Liver (tissue), 9 donors: ENCODE measurements around the gene B3GNT5. TPM values are rescaled to one million over a fixed set of nuclear protein-coding genes. Genes with fewer than 3 reads are reported as not detected.

Experiments used
- DNase-seq: peaks from one replicate; pipeline ENCODE4 v3.0.0-alpha.2; 2017; ENCODE audit warnings: low spot score
- H3K27ac ChIP-seq, 2 donors: one replicate each; pipeline ENCODE4 v1.7.0; 2013; ENCODE audit warnings: inconsistent platforms in 2 of 2, low read length in 2 of 2, control low read depth in 1 of 2, low read depth in 1 of 2, mild to moderate bottlenecking in 1 of 2
- H3K27me3 ChIP-seq, 4 donors: one replicate each; pipeline versions ENCODE4 v1.6.1 to v1.7.0; 2013; ENCODE audit warnings: low read length in 3 of 4, inconsistent platforms in 1 of 4, mild to moderate bottlenecking in 1 of 4, moderate library complexity in 1 of 4; ENCODE audit not compliant: control insufficient read depth in 4 of 4, insufficient read depth in 4 of 4
- H3K36me3 ChIP-seq, 4 donors: one replicate each; pipeline versions ENCODE4 v1.6.1 to v1.7.0; 2013; ENCODE audit warnings: low read length in 3 of 4, mild to moderate bottlenecking in 3 of 4, low read depth in 1 of 4, moderate library complexity in 1 of 4; ENCODE audit not compliant: control insufficient read depth in 4 of 4, insufficient read depth in 3 of 4
- H3K4me1 ChIP-seq, 4 donors: one replicate each; pipeline versions ENCODE4 v1.6.1 to v1.7.0; 2013; ENCODE audit warnings: low read length in 3 of 4, mild to moderate bottlenecking in 3 of 4, moderate library complexity in 1 of 4; ENCODE audit not compliant: control insufficient read depth in 4 of 4, insufficient read depth in 4 of 4
- H3K4me3 ChIP-seq, 3 donors: one replicate each; pipeline versions ENCODE4 v1.6.1 to v1.7.0; 2013; ENCODE audit warnings: low read length in 3 of 3, control low read depth in 1 of 3, low read depth in 1 of 3, mild to moderate bottlenecking in 1 of 3
- H3K9ac ChIP-seq, 2 donors: one replicate each; pipeline ENCODE4 v1.7.0; 2013; ENCODE audit warnings: low read length in 2 of 2, mild to moderate bottlenecking in 2 of 2, moderate library complexity in 2 of 2, control low read depth in 1 of 2, low read depth in 1 of 2
- H3K9me3 ChIP-seq, 4 donors: one replicate each; pipeline versions ENCODE4 v1.6.1 to v1.7.0; 2013; ENCODE audit warnings: low read length in 3 of 4; ENCODE audit not compliant: control insufficient read depth in 4 of 4
- EGR1 ChIP-seq, 2 donors: IDR thresholded peaks; 2 replicates each; pipeline ENCODE4 v1.6.1; 2016 to 2018; ENCODE audit warnings: antibody characterized with exemption in 2 of 2, low read depth in 2 of 2
- FOXA2 ChIP-seq: IDR thresholded peaks from 2 replicates; pipeline ENCODE4 v1.6.1; 2016; ENCODE audit warnings: antibody characterized with exemption
- GABPA ChIP-seq, 2 donors: IDR thresholded peaks in 1 of 2; conservative IDR thresholded peaks in 1 of 2; 2 replicates each; pipeline ENCODE4 v1.6.1; 2016; ENCODE audit warnings: antibody characterized with exemption in 2 of 2, mild to moderate bottlenecking in 1 of 2, moderate library complexity in 1 of 2
- HNF4A ChIP-seq, 2 donors: conservative IDR thresholded peaks; 2 replicates each; pipeline ENCODE4 v1.6.1; 2016; ENCODE audit warnings: antibody characterized with exemption in 2 of 2, mild to moderate bottlenecking in 2 of 2
- HNF4G ChIP-seq: IDR thresholded peaks from 2 replicates; pipeline ENCODE4 v1.6.1; 2016; ENCODE audit warnings: antibody characterized with exemption
- JUND ChIP-seq, 2 donors: IDR thresholded peaks; 2 replicates each; pipeline ENCODE4 v1.6.1; 2016; ENCODE audit warnings: antibody characterized with exemption in 2 of 2
- NR2F2 ChIP-seq: IDR thresholded peaks from 2 replicates; pipeline ENCODE4 v1.6.1; 2016; ENCODE audit warnings: antibody characterized with exemption
- RAD21 ChIP-seq, 2 donors: IDR thresholded peaks; 2 replicates each; pipeline ENCODE4 v1.6.1; 2016; ENCODE audit warnings: antibody characterized with exemption in 2 of 2, mild to moderate bottlenecking in 2 of 2
- RXRA ChIP-seq, 2 donors: IDR thresholded peaks; 2 replicates each; pipeline ENCODE4 v1.6.1; 2017 to 2018; ENCODE audit warnings: antibody characterized with exemption in 2 of 2, mild to moderate bottlenecking in 1 of 2
- SP1 ChIP-seq: IDR thresholded peaks from 2 replicates; pipeline ENCODE4 v1.6.1; 2018; ENCODE audit warnings: antibody characterized with exemption, mild to moderate bottlenecking
- TAF1 ChIP-seq: conservative IDR thresholded peaks from 2 replicates; pipeline ENCODE4 v1.6.1; 2016; ENCODE audit warnings: antibody characterized with exemption, mild to moderate bottlenecking
- YY1 ChIP-seq: IDR thresholded peaks from 2 replicates; pipeline ENCODE4 v1.6.1; 2016; ENCODE audit warnings: antibody characterized with exemption, mild to moderate bottlenecking
- WGBS: extraction: QIAGEN DNeasy Blood & Tissue Kit; methylation state at CpG from one replicate; pipeline ENCODE4 v1.1.7; 2013; 5-methylcytosine and 5-hydroxymethylcytosine counted together
- polyA plus RNA-seq, 2 donors: library from polyadenylated mRNA; stranded (reverse) in 1 of 2; unstranded in 1 of 2; fragments of 200-250 nt in 1 of 2; fragments of >200 nt in 1 of 2; fragmentation: Nextera tagmentation in 1 of 2; extraction: Ambion mirVana in 1 of 2; gene quantifications; one replicate each; pipeline versions ENCODE4 v1.2.1 to v1.2.3, GENCODE V29; 2013 to 2015
- total RNA-seq, 2 donors: library from RNA; depleted of rRNA; stranded (reverse); fragments of >200 nt; gene quantifications; one replicate each; pipeline ENCODE4 v1.2.3, GENCODE V29; 2014
- TF ChIP-seq, protein P1 (sequence below): IDR thresholded peaks from 2 replicates; pipeline ENCODE4 v1.6.1; 2016; ENCODE audit warnings: antibody characterized with exemption
- TF ChIP-seq, protein P2 (sequence below): IDR thresholded peaks from 2 replicates; pipeline ENCODE4 v1.6.1; 2016; ENCODE audit warnings: antibody characterized with exemption, mild to moderate bottlenecking
- TF ChIP-seq, protein P3 (sequence below): IDR thresholded peaks from 2 replicates; pipeline ENCODE4 v1.6.1; 2016; ENCODE audit warnings: antibody characterized with exemption
- TF ChIP-seq, protein P4 (sequence below): fragments of 150-350 bp; IDR thresholded peaks from 2 replicates; pipeline ENCODE4 v1.5.1; 2017; ENCODE audit warnings: improper control_type of control experiment, low read depth, low read length; ENCODE audit not compliant: missing input control
- donor health status: healthy.
- donor health status: healthy.
- donor health status: healthy.
- donor health status: healthy.
- donor health status: healthy.

B3GNT5 gene
- total and polyA plus RNA-seq, 4 donors, result 0.22 to 1.8 (median 0.53) TPM

DNA sequence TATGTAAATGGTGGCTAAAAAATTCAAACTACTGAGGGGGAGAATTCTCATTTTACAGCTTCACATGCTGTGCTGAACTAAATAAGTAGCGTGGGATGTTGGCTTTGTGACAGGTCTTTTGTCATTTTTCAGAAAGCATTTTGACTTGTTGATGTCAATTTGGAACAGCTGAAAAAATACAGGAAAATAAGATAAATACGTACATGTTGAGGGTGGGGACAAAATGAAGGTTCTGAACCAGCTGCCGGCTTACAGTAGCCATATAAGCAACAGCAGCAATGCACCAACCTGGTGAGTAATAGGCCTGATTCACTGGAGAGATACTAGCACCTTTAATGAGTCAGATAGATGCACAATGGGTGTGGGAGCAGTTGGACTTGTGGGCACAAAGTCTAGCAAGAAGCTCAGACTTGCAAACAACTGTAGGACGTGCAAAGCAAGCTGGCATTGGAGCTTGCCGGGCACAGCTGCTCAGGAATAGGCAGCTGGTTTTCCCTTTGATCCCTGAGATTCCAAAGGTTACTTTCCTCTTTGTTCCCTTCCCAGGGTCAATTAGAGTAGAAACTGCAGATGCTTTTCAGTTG lies 12.9 kb downstream of the B3GNT5 start:
- Histone ChIP-seq H3K4me3 (no peak overlapping the region), H3K4me1 (peaks cover 0 to 2% (median 0%) of the 10 kb centered on the region in 4 donors), H3K9ac (no peak overlapping the region), H3K9me3 (no peaks in the 10 kb centered on the region), H3K27me3 (peaks cover 0 to 3% (median 0%) of the 10 kb centered on the region in 4 donors), H3K36me3 (no peaks in the 10 kb centered on the region), H3K27ac (no peak overlapping the region)
- DNase-seq, result no peak
- TF ChIP-seq RXRA (IDR thresholded peaks at IDR 0.05) (peak; percentile 34 to 44), SP1 (no peak), HNF4A (conservative IDR thresholded peaks at IDR 0.05) (peak; percentile 77 to 80), NR2F2 (peak; percentile 11), JUND (IDR thresholded peaks at IDR 0.05) (peak in 1 of 2 donors; percentile 11), HNF4G (peak; percentile 56)
- TF ChIP-seq, protein P1, sequence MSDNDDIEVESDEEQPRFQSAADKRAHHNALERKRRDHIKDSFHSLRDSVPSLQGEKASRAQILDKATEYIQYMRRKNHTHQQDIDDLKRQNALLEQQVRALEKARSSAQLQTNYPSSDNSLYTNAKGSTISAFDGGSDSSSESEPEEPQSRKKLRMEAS, result no peak
- WGBS, result 63% methylated on average over 5 of the region's 5 CpGs

DNA sequence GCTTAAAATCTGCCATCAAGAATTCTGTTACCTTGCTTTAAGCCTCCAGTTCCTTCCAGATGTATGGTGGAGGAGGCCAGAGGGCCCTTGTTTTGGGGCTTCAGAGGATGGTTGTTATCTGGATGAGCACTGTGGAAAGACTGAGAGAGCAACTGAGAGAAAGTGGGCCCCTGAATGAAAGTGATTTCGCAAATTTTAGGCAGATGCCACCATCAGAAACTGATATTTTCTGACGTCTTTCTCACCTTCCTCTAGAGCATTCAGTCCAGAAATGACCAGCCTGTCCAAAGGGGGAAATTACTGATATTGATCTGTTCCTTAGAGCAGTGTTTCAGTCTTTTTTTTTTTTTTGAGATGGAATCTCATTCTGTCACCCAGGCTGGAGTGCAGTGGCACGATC lies 13.4 kb downstream of the B3GNT5 start:
- no peak overlapping the region for H3K9ac ChIP-seq
- TF ChIP-seq, protein P2, sequence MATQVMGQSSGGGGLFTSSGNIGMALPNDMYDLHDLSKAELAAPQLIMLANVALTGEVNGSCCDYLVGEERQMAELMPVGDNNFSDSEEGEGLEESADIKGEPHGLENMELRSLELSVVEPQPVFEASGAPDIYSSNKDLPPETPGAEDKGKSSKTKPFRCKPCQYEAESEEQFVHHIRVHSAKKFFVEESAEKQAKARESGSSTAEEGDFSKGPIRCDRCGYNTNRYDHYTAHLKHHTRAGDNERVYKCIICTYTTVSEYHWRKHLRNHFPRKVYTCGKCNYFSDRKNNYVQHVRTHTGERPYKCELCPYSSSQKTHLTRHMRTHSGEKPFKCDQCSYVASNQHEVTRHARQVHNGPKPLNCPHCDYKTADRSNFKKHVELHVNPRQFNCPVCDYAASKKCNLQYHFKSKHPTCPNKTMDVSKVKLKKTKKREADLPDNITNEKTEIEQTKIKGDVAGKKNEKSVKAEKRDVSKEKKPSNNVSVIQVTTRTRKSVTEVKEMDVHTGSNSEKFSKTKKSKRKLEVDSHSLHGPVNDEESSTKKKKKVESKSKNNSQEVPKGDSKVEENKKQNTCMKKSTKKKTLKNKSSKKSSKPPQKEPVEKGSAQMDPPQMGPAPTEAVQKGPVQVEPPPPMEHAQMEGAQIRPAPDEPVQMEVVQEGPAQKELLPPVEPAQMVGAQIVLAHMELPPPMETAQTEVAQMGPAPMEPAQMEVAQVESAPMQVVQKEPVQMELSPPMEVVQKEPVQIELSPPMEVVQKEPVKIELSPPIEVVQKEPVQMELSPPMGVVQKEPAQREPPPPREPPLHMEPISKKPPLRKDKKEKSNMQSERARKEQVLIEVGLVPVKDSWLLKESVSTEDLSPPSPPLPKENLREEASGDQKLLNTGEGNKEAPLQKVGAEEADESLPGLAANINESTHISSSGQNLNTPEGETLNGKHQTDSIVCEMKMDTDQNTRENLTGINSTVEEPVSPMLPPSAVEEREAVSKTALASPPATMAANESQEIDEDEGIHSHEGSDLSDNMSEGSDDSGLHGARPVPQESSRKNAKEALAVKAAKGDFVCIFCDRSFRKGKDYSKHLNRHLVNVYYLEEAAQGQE, result no peak
- TF ChIP-seq RAD21 (IDR thresholded peaks at IDR 0.05) (no peak), TAF1 (no peak), HNF4G (no peak), GABPA (IDR thresholded peaks at IDR 0.05 in 1 of 2, conservative IDR thresholded peaks at IDR 0.05 in 1 of 2) (no peak), RXRA (IDR thresholded peaks at IDR 0.05) (no peak), YY1 (no peak), HNF4A (conservative IDR thresholded peaks at IDR 0.05) (no peak), JUND (IDR thresholded peaks at IDR 0.05) (no peak), EGR1 (IDR thresholded peaks at IDR 0.05; ENCODE audit: low read depth in 2 of 2) (no peak), FOXA2 (no peak), SP1 (no peak), NR2F2 (no peak)
- TF ChIP-seq, protein P1, result no peak
- TF ChIP-seq, protein P3, sequence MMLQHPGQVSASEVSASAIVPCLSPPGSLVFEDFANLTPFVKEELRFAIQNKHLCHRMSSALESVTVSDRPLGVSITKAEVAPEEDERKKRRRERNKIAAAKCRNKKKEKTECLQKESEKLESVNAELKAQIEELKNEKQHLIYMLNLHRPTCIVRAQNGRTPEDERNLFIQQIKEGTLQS, result no peak
- TF ChIP-seq, protein P4, sequence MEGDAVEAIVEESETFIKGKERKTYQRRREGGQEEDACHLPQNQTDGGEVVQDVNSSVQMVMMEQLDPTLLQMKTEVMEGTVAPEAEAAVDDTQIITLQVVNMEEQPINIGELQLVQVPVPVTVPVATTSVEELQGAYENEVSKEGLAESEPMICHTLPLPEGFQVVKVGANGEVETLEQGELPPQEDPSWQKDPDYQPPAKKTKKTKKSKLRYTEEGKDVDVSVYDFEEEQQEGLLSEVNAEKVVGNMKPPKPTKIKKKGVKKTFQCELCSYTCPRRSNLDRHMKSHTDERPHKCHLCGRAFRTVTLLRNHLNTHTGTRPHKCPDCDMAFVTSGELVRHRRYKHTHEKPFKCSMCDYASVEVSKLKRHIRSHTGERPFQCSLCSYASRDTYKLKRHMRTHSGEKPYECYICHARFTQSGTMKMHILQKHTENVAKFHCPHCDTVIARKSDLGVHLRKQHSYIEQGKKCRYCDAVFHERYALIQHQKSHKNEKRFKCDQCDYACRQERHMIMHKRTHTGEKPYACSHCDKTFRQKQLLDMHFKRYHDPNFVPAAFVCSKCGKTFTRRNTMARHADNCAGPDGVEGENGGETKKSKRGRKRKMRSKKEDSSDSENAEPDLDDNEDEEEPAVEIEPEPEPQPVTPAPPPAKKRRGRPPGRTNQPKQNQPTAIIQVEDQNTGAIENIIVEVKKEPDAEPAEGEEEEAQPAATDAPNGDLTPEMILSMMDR, result no peak
- H3K4me1 ChIP-seq, result peaks cover 0 to 2% (median 0%) of the 10 kb centered on the region in 4 donors
- no peaks in the 10 kb centered on the region for H3K36me3 ChIP-seq
- 83% methylated on average over 3 of the region's 3 CpGs for WGBS
- peaks cover 0 to 3% (median 0%) of the 10 kb centered on the region in 4 donors for H3K27me3 ChIP-seq
- no peak for DNase-seq
- H3K4me3 ChIP-seq, result no peak overlapping the region
- H3K9me3 ChIP-seq, result no peaks in the 10 kb centered on the region
- no peak overlapping the region for H3K27ac ChIP-seq
